ENCODE results near the gene MPG. TPM values are rescaled to one million over a fixed set of nuclear protein-coding genes. Genes with fewer than 3 reads are reported as not detected.

Gene MPG
- total RNA-seq, 1 experiment from 2014 or later = 60.0 TPM

- TF ChIP-seq PRDM15 (CRISPR knock-in tag; IDR thresholded peaks at IDR 0.05) (no peak), HMGA2 (CRISPR knock-in tag; IDR thresholded peaks at IDR 0.05) (no peak), EMX1 (CRISPR knock-in tag; IDR thresholded peaks at IDR 0.05) (no peak), ATF2 (CRISPR knock-in tag; IDR thresholded peaks at IDR 0.05; ENCODE audit: borderline replicate concordance, low read depth) (no peak), RORB (CRISPR knock-in tag; IDR thresholded peaks at IDR 0.05) (no peak), TEAD1 (CRISPR knock-in tag; IDR thresholded peaks at IDR 0.05) (no peak)
Observed at GRCh38 chr16:104928-105327, 26.9 kb downstream of the MPG start (continued).

GRCh38 chr16:105521-105920 lies 27.5 kb downstream of the MPG start:
- DNase-seq (ENCODE audit: low spot score) (no peak), ATAC-seq (peak; percentile 41)
- Mint-ChIP-seq H3K4me3 (no peak overlapping the region), H3K4me1 (0 out of 2 replicates have a peak, but pooled peaks cover 3% of the 10 kb centered on the region), H3K9me3 (no peaks in the 10 kb centered on the region), H3K27me3 (ENCODE audit: low read depth) (no peaks in the 10 kb centered on the region), H3K27ac (no peak overlapping the region), H3K36me3 (peaks cover 16% of the 10 kb centered on the region)
- POLR2A ChIA-PET = no interaction called here
- CTCF ChIA-PET = interaction anchor here (1.3 to 5.7 kb wide), 9 partner anchors 10 to 257 kb away, joined by 4 to 97 read pairs (median 23); partner anchors contain the start of genes AXIN1 and RHBDF1
- TF ChIP-seq SMAD3 (CRISPR knock-in tag; IDR thresholded peaks at IDR 0.05; ENCODE audit: borderline replicate concordance) = no peak
- no peak for TF ChIP-seq ATF2 (CRISPR knock-in tag; IDR thresholded peaks at IDR 0.05; ENCODE audit: borderline replicate concordance, low read depth)
- TF ChIP-seq ERG (CRISPR knock-in tag; IDR thresholded peaks at IDR 0.05) = no peak
- TF ChIP-seq PRDM15 (CRISPR knock-in tag; IDR thresholded peaks at IDR 0.05) = no peak
- TF ChIP-seq AFF4 (CRISPR knock-in tag; IDR thresholded peaks at IDR 0.05; ENCODE audit: borderline replicate concordance) = no peak
- TF ChIP-seq ARID4B (CRISPR knock-in tag; IDR thresholded peaks at IDR 0.05; ENCODE audit: borderline replicate concordance) = no peak
- TF ChIP-seq ZNF263 (CRISPR knock-in tag; IDR thresholded peaks at IDR 0.05; ENCODE audit: low read depth) = no peak
- no peak for TF ChIP-seq GTF2I (CRISPR knock-in tag; conservative IDR thresholded peaks at IDR 0.05)
- no peak for TF ChIP-seq ATF3 (CRISPR knock-in tag; conservative IDR thresholded peaks at IDR 0.05)
- TF ChIP-seq PRRX2 (CRISPR knock-in tag; IDR thresholded peaks at IDR 0.05) = no peak

Data from WTC11 (cell line).